Keratinocyte (primary cell): ENCODE measurements around the gene SREBF1. TPM values are rescaled to one million over a fixed set of nuclear protein-coding genes. Genes with fewer than 3 reads are reported as not detected.

Source experiments
- DNase-seq: peaks from one replicate; pipeline ENCODE4 v3.0.0-alpha.2; 2011; ENCODE audit warnings: low read depth, missing footprints, low spot score
- FAIRE-seq: peaks from 2 replicates; lab custom pipeline; 2011; peaks lifted over from hg19 to GRCh38; lab: Jason Lieb, UNC
- H2AFZ ChIP-seq: 2 replicates; pipeline ENCODE4 v1.6.0; 2012; ENCODE audit warnings: low read length, control low read depth, inconsistent platforms; ENCODE audit not compliant: control insufficient read depth
- H3K27ac ChIP-seq: 2 replicates; pipeline ENCODE4 v1.5.1; 2011; ENCODE audit warnings: low read length; ENCODE audit not compliant: control insufficient read depth, insufficient read depth
- H3K27me3 ChIP-seq: 3 replicates; pipeline ENCODE4 v1.6.0; 2011; ENCODE audit warnings: low read length; ENCODE audit not compliant: control insufficient read depth, insufficient read depth; ENCODE audit errors: extremely low read depth
- H3K36me3 ChIP-seq, 2 experiments: 2 replicates in 1 of 2; 3 replicates in 1 of 2; pipeline ENCODE4 v1.5.1; 2011; ENCODE audit warnings: low read length in 2 of 2, mild to moderate bottlenecking in 1 of 2; ENCODE audit not compliant: control insufficient read depth in 2 of 2, insufficient read depth in 2 of 2; ENCODE audit errors: extremely low read depth in 1 of 2
- H3K4me1 ChIP-seq: 3 replicates; pipeline ENCODE4 v1.5.1; 2011; ENCODE audit warnings: low read length; ENCODE audit not compliant: control insufficient read depth, insufficient read depth; ENCODE audit errors: extremely low read depth
- H3K4me2 ChIP-seq: 3 replicates; pipeline ENCODE4 v1.6.0; 2011; ENCODE audit warnings: low read depth, low read length; ENCODE audit not compliant: control insufficient read depth, insufficient read depth; ENCODE audit errors: extremely low read depth
- H3K4me3 ChIP-seq, 3 experiments: fragments of 200-600 bp in 1 of 3; sonication (generic) in 1 of 3; 2 replicates in 2 of 3; 3 replicates in 1 of 3; pipeline ENCODE4 v1.5.1; 2011 to 2016; ENCODE audit warnings: low read length in 3 of 3, mild to moderate bottlenecking in 3 of 3, control low read depth in 2 of 3, inconsistent platforms in 1 of 3, low read depth in 1 of 3, mixed read lengths in 1 of 3, mixed run types in 1 of 3, moderate library complexity in 1 of 3; ENCODE audit not compliant: control insufficient read depth in 2 of 3, insufficient read depth in 2 of 3; ENCODE audit errors: extremely low read depth in 1 of 3
- H3K79me2 ChIP-seq: 2 replicates; pipeline ENCODE4 v1.6.0; 2012; ENCODE audit warnings: low read length; ENCODE audit not compliant: control insufficient read depth, insufficient read depth
- H3K9ac ChIP-seq: 3 replicates; pipeline ENCODE4 v1.6.0; 2011; ENCODE audit warnings: low read length; ENCODE audit not compliant: control insufficient read depth, insufficient read depth; ENCODE audit errors: extremely low read depth
- H3K9me1 ChIP-seq: 3 replicates; pipeline ENCODE4 v1.6.0; 2011; ENCODE audit warnings: low read length; ENCODE audit not compliant: control insufficient read depth, insufficient read depth; ENCODE audit errors: extremely low read depth
- H3K9me3 ChIP-seq: 2 replicates; pipeline ENCODE4 v1.5.1; 2012; ENCODE audit warnings: low read depth, low read length; ENCODE audit not compliant: control insufficient read depth
- H4K20me1 ChIP-seq: 3 replicates; pipeline ENCODE4 v1.6.0; 2011; ENCODE audit warnings: low read length; ENCODE audit not compliant: control insufficient read depth, insufficient read depth; ENCODE audit errors: extremely low read depth
- EZH2 ChIP-seq: IDR thresholded peaks from one replicate; pipeline ENCODE4 v1.6.1; 2012; ENCODE audit warnings: inconsistent platforms, mild to moderate bottlenecking, low read length, moderate library complexity
- dilution Hi-C: fragments of 300-500 bp; cut with MboI; formaldehyde crosslinking; loops from one replicate; pipeline ENCODE4 v1.7.0; 2020; ENCODE audit warnings: low sequenced_read_pairs; ENCODE audit not compliant: extremely low pct_ligation_motif_present
- polyA plus RNA-seq, 5 experiments: library from polyadenylated mRNA; depleted of rRNA in 3 of 5; stranded (reverse) in 3 of 5; stranded (forward) in 1 of 5; unstranded in 1 of 5; fragments of >200 nt; gene quantifications; 1 replicate in 1 of 5; 2 replicates in 3 of 5; 3 replicates in 1 of 5; pipeline versions ENCODE4 v1.2.1 to v1.2.3, GENCODE V29; 2011 to 2012; ENCODE audit warnings: missing spikeins in 2 of 5, low read depth in 1 of 5, low replicate concordance in 1 of 5
- TF ChIP-seq, protein P1 (sequence below), 3 experiments: IDR thresholded peaks in 1 of 3; conservative IDR thresholded peaks in 1 of 3; optimal IDR thresholded peaks in 1 of 3; 2 replicates in 2 of 3; 3 replicates in 1 of 3; pipeline versions ENCODE3 to v1.5.1; 2011; ENCODE audit warnings: low read length in 3 of 3, mild to moderate bottlenecking in 3 of 3, moderate library complexity in 2 of 3, control low read depth in 1 of 3, inconsistent platforms in 1 of 3; ENCODE audit not compliant: insufficient read depth in 2 of 3; ENCODE audit errors: extremely low read depth in 1 of 3

Gene SREBF1
- polyA plus RNA-seq, 1 donor (not counting 4 experiments of a cell fraction or from before 2014, with no cell fraction given): 51.7 TPM

DNA sequence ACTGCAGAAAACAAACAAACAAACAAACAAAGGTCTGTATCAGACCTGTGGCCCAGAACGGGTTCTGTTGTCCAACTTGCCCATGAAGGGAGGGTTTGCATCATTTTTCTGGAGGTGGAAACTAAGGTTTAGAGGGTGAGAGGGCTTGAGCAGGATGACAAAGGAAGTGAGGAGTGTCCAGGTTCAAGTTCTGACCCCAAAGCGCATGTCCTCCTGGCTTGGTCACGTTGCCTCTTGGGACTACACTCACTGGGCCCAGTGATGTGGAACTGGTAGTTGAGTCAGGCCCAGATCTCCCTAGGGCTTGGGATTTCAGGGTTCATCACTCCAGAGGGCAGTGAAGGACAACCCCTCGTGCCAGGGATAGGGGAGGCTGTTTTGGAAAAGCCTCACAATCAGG is 1.8 kb downstream of the SREBF1 start:
- H3K9ac ChIP-seq: peak overlapping the region; percentile 96
- H3K4me3 ChIP-seq: peak overlapping the region; percentile 67 to 90 (median 78)
- H3K9me1 ChIP-seq: peaks cover 3% of the 10 kb centered on the region
- dilution Hi-C loops: no loop called here
- peaks cover 64% of the 10 kb centered on the region for H3K79me2 ChIP-seq
- TF ChIP-seq, protein P1, sequence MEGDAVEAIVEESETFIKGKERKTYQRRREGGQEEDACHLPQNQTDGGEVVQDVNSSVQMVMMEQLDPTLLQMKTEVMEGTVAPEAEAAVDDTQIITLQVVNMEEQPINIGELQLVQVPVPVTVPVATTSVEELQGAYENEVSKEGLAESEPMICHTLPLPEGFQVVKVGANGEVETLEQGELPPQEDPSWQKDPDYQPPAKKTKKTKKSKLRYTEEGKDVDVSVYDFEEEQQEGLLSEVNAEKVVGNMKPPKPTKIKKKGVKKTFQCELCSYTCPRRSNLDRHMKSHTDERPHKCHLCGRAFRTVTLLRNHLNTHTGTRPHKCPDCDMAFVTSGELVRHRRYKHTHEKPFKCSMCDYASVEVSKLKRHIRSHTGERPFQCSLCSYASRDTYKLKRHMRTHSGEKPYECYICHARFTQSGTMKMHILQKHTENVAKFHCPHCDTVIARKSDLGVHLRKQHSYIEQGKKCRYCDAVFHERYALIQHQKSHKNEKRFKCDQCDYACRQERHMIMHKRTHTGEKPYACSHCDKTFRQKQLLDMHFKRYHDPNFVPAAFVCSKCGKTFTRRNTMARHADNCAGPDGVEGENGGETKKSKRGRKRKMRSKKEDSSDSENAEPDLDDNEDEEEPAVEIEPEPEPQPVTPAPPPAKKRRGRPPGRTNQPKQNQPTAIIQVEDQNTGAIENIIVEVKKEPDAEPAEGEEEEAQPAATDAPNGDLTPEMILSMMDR (optimal IDR thresholded peaks at IDR 0.05 in 1 of 3, IDR thresholded peaks at IDR 0.05 in 1 of 3, conservative IDR thresholded peaks at IDR 0.05 in 1 of 3; ENCODE audit: extremely low read depth in 1 of 3, insufficient read depth in 2 of 3, low read length in 3 of 3): no peak
- TF ChIP-seq EZH2: no peak
- H3K4me1 ChIP-seq: peaks cover 54% of the 10 kb centered on the region
- H3K36me3 ChIP-seq: peaks cover 14 to 37% of the 10 kb centered on the region in 2 experiments
- no peak for DNase-seq
- peaks cover 29% of the 10 kb centered on the region for H4K20me1 ChIP-seq
- H3K9me3 ChIP-seq: no peaks in the 10 kb centered on the region
- H3K4me2 ChIP-seq: peak overlapping the region; percentile 87
- H2AFZ ChIP-seq: no peak overlapping the region
- H3K27me3 ChIP-seq: no peaks in the 10 kb centered on the region
- FAIRE-seq: no peak
- H3K27ac ChIP-seq: peak overlapping the region; percentile 98

GRCh38 chr17:17833658-17834357 is 3.0 kb downstream of the SREBF1 start:
- Histone ChIP-seq H3K36me3 (peaks cover 17 to 41% of the 10 kb centered on the region in 2 experiments), H2AFZ (no peak overlapping the region), H3K9me3 (no peaks in the 10 kb centered on the region), H3K4me3 (no peak overlapping the region), H3K9me1 (peaks cover 3% of the 10 kb centered on the region), H3K27me3 (no peaks in the 10 kb centered on the region), H3K79me2 (peaks cover 73% of the 10 kb centered on the region), H3K4me2 (no peak overlapping the region), H3K27ac (no peak overlapping the region), H3K9ac (no peak overlapping the region), H3K4me1 (peaks cover 42% of the 10 kb centered on the region), H4K20me1 (peaks cover 32% of the 10 kb centered on the region)
- dilution Hi-C loops: no loop called here
- TF ChIP-seq, protein P1 (optimal IDR thresholded peaks at IDR 0.05 in 1 of 3, IDR thresholded peaks at IDR 0.05 in 1 of 3, conservative IDR thresholded peaks at IDR 0.05 in 1 of 3; ENCODE audit: extremely low read depth in 1 of 3, insufficient read depth in 2 of 3, low read length in 3 of 3): no peak
- TF ChIP-seq EZH2: no peak
- no peak for FAIRE-seq
- DNase-seq: no peak
